Myocyte (in vitro differentiated cells): ENCODE measurements around the gene ATF7IP2. TPM values are rescaled to one million over a fixed set of nuclear protein-coding genes. Genes with fewer than 3 reads are reported as not detected.

ENCODE experiments used
- total RNA-seq: library from RNA; depleted of rRNA; stranded (reverse); fragments of >200 nt; gene quantifications from 2 replicates; pipeline ENCODE4 v1.2.3, GENCODE V29; 2014

ATF7IP2 gene
- total RNA-seq, 1 donor from 2014 or later = 10.1 TPM

Other genes starting within 250 kb of the ATF7IP2 start
- gene GRIN2A, start 203.6 kb upstream of the ATF7IP2 start, total RNA-seq = not detected in 2 replicates
- 53.0 and 72.1 TPM in 2 replicates for gene EMP2, start 194.5 kb downstream of the ATF7IP2 start, total RNA-seq